ENCODE measurements around the gene SPOCK3. TPM values are rescaled to one million over a fixed set of nuclear protein-coding genes. Genes with fewer than 3 reads are reported as not detected.

SPOCK3 gene
- total RNA-seq, 1 experiment from 2014 or later, result 0.24 TPM

- TF ChIP-seq USF1 (CRISPR knock-in tag; IDR thresholded peaks at IDR 0.05), result no peak
- no peak for TF ChIP-seq NR1H2 (CRISPR knock-in tag; IDR thresholded peaks at IDR 0.05)
- no peak for TF ChIP-seq FOXP1 (CRISPR knock-in tag; IDR thresholded peaks at IDR 0.05; ENCODE audit: borderline replicate concordance)
- no peak for TF ChIP-seq ZNF317 (CRISPR knock-in tag; IDR thresholded peaks at IDR 0.05; ENCODE audit: borderline replicate concordance, low read depth)
- no peak for TF ChIP-seq JAZF1 (CRISPR knock-in tag; IDR thresholded peaks at IDR 0.05)
- TF ChIP-seq OVOL2 (CRISPR knock-in tag; IDR thresholded peaks at IDR 0.05; ENCODE audit: borderline replicate concordance), result no peak
- no peak for TF ChIP-seq ZNF263 (CRISPR knock-in tag; IDR thresholded peaks at IDR 0.05; ENCODE audit: low read depth)
- TF ChIP-seq ZBTB21 (CRISPR knock-in tag; IDR thresholded peaks at IDR 0.05; ENCODE audit: borderline replicate concordance), result no peak
- TF ChIP-seq SP1 (CRISPR knock-in tag; conservative IDR thresholded peaks at IDR 0.05), result no peak
- TF ChIP-seq STAT6 (CRISPR knock-in tag; conservative IDR thresholded peaks at IDR 0.05; ENCODE audit: low read depth), result no peak
- POLR2A ChIA-PET, result no interaction called here
- Mint-ChIP-seq H3K4me1 (no peaks in the 10 kb centered on the region), H3K36me3 (no peaks in the 10 kb centered on the region), H3K27me3 (ENCODE audit: low read depth) (no peaks in the 10 kb centered on the region), H3K27ac (no peak overlapping the region), H3K4me3 (no peak overlapping the region), H3K9me3 (no peaks in the 10 kb centered on the region)
- no peak for ATAC-seq
- no peak for DNase-seq (ENCODE audit: low spot score)
- CTCF ChIA-PET, result no interaction called here
These were observed 123.2 kb downstream of the SPOCK3 start for GRCh38 chr4:167111092-167111491.

- Mint-ChIP-seq H3K36me3 (no peaks in the 10 kb centered on the region), H3K9me3 (no peaks in the 10 kb centered on the region), H3K4me3 (no peak overlapping the region), H3K27me3 (ENCODE audit: low read depth) (no peaks in the 10 kb centered on the region), H3K27ac (no peak overlapping the region; the same call in 1 of the 2 replicates), H3K4me1 (no peaks in the 10 kb centered on the region)
- POLR2A ChIA-PET, result no interaction called here
- CTCF ChIA-PET, result no interaction called here
- TF ChIP-seq AR (CRISPR knock-in tag; IDR thresholded peaks at IDR 0.05) (no peak), ZNF263 (CRISPR knock-in tag; IDR thresholded peaks at IDR 0.05; ENCODE audit: low read depth) (no peak)
- TF ChIP-seq, protein P1, sequence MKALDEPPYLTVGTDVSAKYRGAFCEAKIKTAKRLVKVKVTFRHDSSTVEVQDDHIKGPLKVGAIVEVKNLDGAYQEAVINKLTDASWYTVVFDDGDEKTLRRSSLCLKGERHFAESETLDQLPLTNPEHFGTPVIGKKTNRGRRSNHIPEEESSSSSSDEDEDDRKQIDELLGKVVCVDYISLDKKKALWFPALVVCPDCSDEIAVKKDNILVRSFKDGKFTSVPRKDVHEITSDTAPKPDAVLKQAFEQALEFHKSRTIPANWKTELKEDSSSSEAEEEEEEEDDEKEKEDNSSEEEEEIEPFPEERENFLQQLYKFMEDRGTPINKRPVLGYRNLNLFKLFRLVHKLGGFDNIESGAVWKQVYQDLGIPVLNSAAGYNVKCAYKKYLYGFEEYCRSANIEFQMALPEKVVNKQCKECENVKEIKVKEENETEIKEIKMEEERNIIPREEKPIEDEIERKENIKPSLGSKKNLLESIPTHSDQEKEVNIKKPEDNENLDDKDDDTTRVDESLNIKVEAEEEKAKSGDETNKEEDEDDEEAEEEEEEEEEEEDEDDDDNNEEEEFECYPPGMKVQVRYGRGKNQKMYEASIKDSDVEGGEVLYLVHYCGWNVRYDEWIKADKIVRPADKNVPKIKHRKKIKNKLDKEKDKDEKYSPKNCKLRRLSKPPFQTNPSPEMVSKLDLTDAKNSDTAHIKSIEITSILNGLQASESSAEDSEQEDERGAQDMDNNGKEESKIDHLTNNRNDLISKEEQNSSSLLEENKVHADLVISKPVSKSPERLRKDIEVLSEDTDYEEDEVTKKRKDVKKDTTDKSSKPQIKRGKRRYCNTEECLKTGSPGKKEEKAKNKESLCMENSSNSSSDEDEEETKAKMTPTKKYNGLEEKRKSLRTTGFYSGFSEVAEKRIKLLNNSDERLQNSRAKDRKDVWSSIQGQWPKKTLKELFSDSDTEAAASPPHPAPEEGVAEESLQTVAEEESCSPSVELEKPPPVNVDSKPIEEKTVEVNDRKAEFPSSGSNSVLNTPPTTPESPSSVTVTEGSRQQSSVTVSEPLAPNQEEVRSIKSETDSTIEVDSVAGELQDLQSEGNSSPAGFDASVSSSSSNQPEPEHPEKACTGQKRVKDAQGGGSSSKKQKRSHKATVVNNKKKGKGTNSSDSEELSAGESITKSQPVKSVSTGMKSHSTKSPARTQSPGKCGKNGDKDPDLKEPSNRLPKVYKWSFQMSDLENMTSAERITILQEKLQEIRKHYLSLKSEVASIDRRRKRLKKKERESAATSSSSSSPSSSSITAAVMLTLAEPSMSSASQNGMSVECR (CRISPR knock-in tag; IDR thresholded peaks at IDR 0.05; ENCODE audit: borderline replicate concordance), result no peak
- ATAC-seq (no peak), DNase-seq (ENCODE audit: low spot score) (no peak)
These were observed 124.4 kb downstream of the SPOCK3 start for GRCh38 chr4:167109859-167110258.

Measured in WTC11 (cell line).